ENCODE data around the gene KRT16.
"Not testable (repeated sequence)": the region's sequence is repeated elsewhere in the genome, so short reads cannot be mapped to it uniquely, and the experiment has no call there.

Gene KRT16

GRCh38 chr17:41614767-41615166 lies 2.2 kb upstream of the KRT16 start:
- not testable (repeated sequence) for DNase-seq; H3K27me3 ChIP-seq (replicated peaks; ENCODE audit: control insufficient read depth, insufficient read depth, low read length, poor library complexity, severe bottlenecking); H3K9me3 ChIP-seq (ENCODE audit: control insufficient read depth, low read length)

GRCh38 chr17:41614098-41614497 lies 1.5 kb upstream of the KRT16 start:
- no peak overlapping the region for H3K27ac ChIP-seq (ENCODE audit: insufficient read depth, low read length, poor library complexity, severe bottlenecking)
- no peak overlapping the region for H3K4me3 ChIP-seq (ENCODE audit: insufficient read depth, low read depth, low read length, poor library complexity, severe bottlenecking)
- no peaks in the 10 kb centered on the region for H3K4me1 ChIP-seq (ENCODE audit: control insufficient read depth, insufficient read depth, low read length, poor library complexity, severe bottlenecking)
- no peaks in the 10 kb centered on the region for H3K36me3 ChIP-seq (ENCODE audit: control insufficient read depth, insufficient read depth, low read length)
- H3K27me3 ChIP-seq (replicated peaks; ENCODE audit: control insufficient read depth, insufficient read depth, low read length, poor library complexity, severe bottlenecking): no peaks in the 10 kb centered on the region
- DNase-seq: no peak
- H3K9me3 ChIP-seq (ENCODE audit: control insufficient read depth, low read length): no peaks in the 10 kb centered on the region

More at GRCh38 chr17:41614767-41615166, 2.2 kb upstream of the KRT16 start:
- not testable (repeated sequence) for H3K4me3 ChIP-seq (ENCODE audit: insufficient read depth, low read depth, low read length, poor library complexity, severe bottlenecking); H3K4me1 ChIP-seq (ENCODE audit: control insufficient read depth, insufficient read depth, low read length, poor library complexity, severe bottlenecking); H3K27ac ChIP-seq (ENCODE audit: insufficient read depth, low read length, poor library complexity, severe bottlenecking); H3K36me3 ChIP-seq (ENCODE audit: control insufficient read depth, insufficient read depth, low read length)

- H3K9me3 ChIP-seq (ENCODE audit: control insufficient read depth, low read length): no peaks in the 10 kb centered on the region
- no peak overlapping the region for H3K27ac ChIP-seq (ENCODE audit: insufficient read depth, low read length, poor library complexity, severe bottlenecking)
- H3K4me3 ChIP-seq (ENCODE audit: insufficient read depth, low read depth, low read length, poor library complexity, severe bottlenecking): no peak overlapping the region
- H3K36me3 ChIP-seq (ENCODE audit: control insufficient read depth, insufficient read depth, low read length): no peaks in the 10 kb centered on the region
- H3K27me3 ChIP-seq (replicated peaks; ENCODE audit: control insufficient read depth, insufficient read depth, low read length, poor library complexity, severe bottlenecking): no peaks in the 10 kb centered on the region
- H3K4me1 ChIP-seq (ENCODE audit: control insufficient read depth, insufficient read depth, low read length, poor library complexity, severe bottlenecking): no peaks in the 10 kb centered on the region
- no peak for DNase-seq
Measured at GRCh38 chr17:41613277-41614082, 913 bp upstream of the KRT16 start.

GRCh38 chr17:41610965-41611640 lies 1.5 kb downstream of the KRT16 start:
- Histone ChIP-seq H3K27ac (ENCODE audit: insufficient read depth, low read length, poor library complexity, severe bottlenecking) (no peak overlapping the region), H3K4me3 (ENCODE audit: insufficient read depth, low read depth, low read length, poor library complexity, severe bottlenecking) (no peak overlapping the region), H3K36me3 (ENCODE audit: control insufficient read depth, insufficient read depth, low read length) (no peaks in the 10 kb centered on the region), H3K9me3 (ENCODE audit: control insufficient read depth, low read length) (no peaks in the 10 kb centered on the region), H3K27me3 (replicated peaks; ENCODE audit: control insufficient read depth, insufficient read depth, low read length, poor library complexity, severe bottlenecking) (no peaks in the 10 kb centered on the region), H3K4me1 (ENCODE audit: control insufficient read depth, insufficient read depth, low read length, poor library complexity, severe bottlenecking) (no peaks in the 10 kb centered on the region)
- no peak for DNase-seq

GRCh38 chr17:41610061-41610517 lies 2.5 kb downstream of the KRT16 start:
- not testable (repeated sequence) for H3K27me3 ChIP-seq (replicated peaks; ENCODE audit: control insufficient read depth, insufficient read depth, low read length, poor library complexity, severe bottlenecking); H3K9me3 ChIP-seq (ENCODE audit: control insufficient read depth, low read length); H3K4me1 ChIP-seq (ENCODE audit: control insufficient read depth, insufficient read depth, low read length, poor library complexity, severe bottlenecking); H3K4me3 ChIP-seq (ENCODE audit: insufficient read depth, low read depth, low read length, poor library complexity, severe bottlenecking); DNase-seq; H3K36me3 ChIP-seq (ENCODE audit: control insufficient read depth, insufficient read depth, low read length); H3K27ac ChIP-seq (ENCODE audit: insufficient read depth, low read length, poor library complexity, severe bottlenecking)

GRCh38 chr17:41606930-41607329 lies 5.6 kb downstream of the KRT16 start:
- not testable (repeated sequence) for H3K27ac ChIP-seq (ENCODE audit: insufficient read depth, low read length, poor library complexity, severe bottlenecking); H3K27me3 ChIP-seq (replicated peaks; ENCODE audit: control insufficient read depth, insufficient read depth, low read length, poor library complexity, severe bottlenecking); H3K9me3 ChIP-seq (ENCODE audit: control insufficient read depth, low read length); H3K36me3 ChIP-seq (ENCODE audit: control insufficient read depth, insufficient read depth, low read length); H3K4me1 ChIP-seq (ENCODE audit: control insufficient read depth, insufficient read depth, low read length, poor library complexity, severe bottlenecking); H3K4me3 ChIP-seq (ENCODE audit: insufficient read depth, low read depth, low read length, poor library complexity, severe bottlenecking); DNase-seq

- H3K27ac ChIP-seq (ENCODE audit: insufficient read depth, low read length, poor library complexity, severe bottlenecking): no peak overlapping the region
- H3K4me1 ChIP-seq (ENCODE audit: control insufficient read depth, insufficient read depth, low read length, poor library complexity, severe bottlenecking): no peaks in the 10 kb centered on the region
- DNase-seq: no peak
- no peak overlapping the region for H3K4me3 ChIP-seq (ENCODE audit: insufficient read depth, low read depth, low read length, poor library complexity, severe bottlenecking)
- H3K36me3 ChIP-seq (ENCODE audit: control insufficient read depth, insufficient read depth, low read length): no peaks in the 10 kb centered on the region
- H3K27me3 ChIP-seq (replicated peaks; ENCODE audit: control insufficient read depth, insufficient read depth, low read length, poor library complexity, severe bottlenecking): no peaks in the 10 kb centered on the region
- no peaks in the 10 kb centered on the region for H3K9me3 ChIP-seq (ENCODE audit: control insufficient read depth, low read length)
Measured at GRCh38 chr17:41602524-41602923, 10.0 kb downstream of the KRT16 start.

- no peak for DNase-seq
- no peaks in the 10 kb centered on the region for H3K27me3 ChIP-seq (replicated peaks; ENCODE audit: control insufficient read depth, insufficient read depth, low read length, poor library complexity, severe bottlenecking)
- H3K4me1 ChIP-seq (ENCODE audit: control insufficient read depth, insufficient read depth, low read length, poor library complexity, severe bottlenecking): no peaks in the 10 kb centered on the region
- H3K27ac ChIP-seq (ENCODE audit: insufficient read depth, low read length, poor library complexity, severe bottlenecking): no peak overlapping the region
- no peak overlapping the region for H3K4me3 ChIP-seq (ENCODE audit: insufficient read depth, low read depth, low read length, poor library complexity, severe bottlenecking)
- no peaks in the 10 kb centered on the region for H3K9me3 ChIP-seq (ENCODE audit: control insufficient read depth, low read length)
- H3K36me3 ChIP-seq (ENCODE audit: control insufficient read depth, insufficient read depth, low read length): no peaks in the 10 kb centered on the region
Measured at GRCh38 chr17:41600318-41600717, 12.2 kb downstream of the KRT16 start.

- Histone ChIP-seq H3K9me3 (ENCODE audit: control insufficient read depth, low read length) (no peaks in the 10 kb centered on the region), H3K4me3 (ENCODE audit: insufficient read depth, low read depth, low read length, poor library complexity, severe bottlenecking) (no peak overlapping the region), H3K36me3 (ENCODE audit: control insufficient read depth, insufficient read depth, low read length) (no peaks in the 10 kb centered on the region), H3K4me1 (ENCODE audit: control insufficient read depth, insufficient read depth, low read length, poor library complexity, severe bottlenecking) (no peaks in the 10 kb centered on the region), H3K27ac (ENCODE audit: insufficient read depth, low read length, poor library complexity, severe bottlenecking) (no peak overlapping the region), H3K27me3 (replicated peaks; ENCODE audit: control insufficient read depth, insufficient read depth, low read length, poor library complexity, severe bottlenecking) (no peaks in the 10 kb centered on the region)
- no peak for DNase-seq
Measured at GRCh38 chr17:41599680-41600079, 12.9 kb downstream of the KRT16 start.

- H3K27ac ChIP-seq (ENCODE audit: insufficient read depth, low read length, poor library complexity, severe bottlenecking): no peak overlapping the region
- no peak overlapping the region for H3K4me3 ChIP-seq (ENCODE audit: insufficient read depth, low read depth, low read length, poor library complexity, severe bottlenecking)
- H3K4me1 ChIP-seq (ENCODE audit: control insufficient read depth, insufficient read depth, low read length, poor library complexity, severe bottlenecking): no peaks in the 10 kb centered on the region
- no peaks in the 10 kb centered on the region for H3K36me3 ChIP-seq (ENCODE audit: control insufficient read depth, insufficient read depth, low read length)
- H3K27me3 ChIP-seq (replicated peaks; ENCODE audit: control insufficient read depth, insufficient read depth, low read length, poor library complexity, severe bottlenecking): peaks cover 4% of the 10 kb centered on the region
- DNase-seq: no peak
- H3K9me3 ChIP-seq (ENCODE audit: control insufficient read depth, low read length): no peaks in the 10 kb centered on the region
Measured at GRCh38 chr17:41595585-41595984, 17.0 kb downstream of the KRT16 start.
